ENCODE data around the gene RIMS4. TPM values are rescaled to one million over a fixed set of nuclear protein-coding genes. Genes with fewer than 3 reads are reported as not detected.

The RIMS4 gene
- total RNA-seq, 4 donors from 2014 or later: 1.2 to 2.6 (median 1.9) TPM

DNA sequence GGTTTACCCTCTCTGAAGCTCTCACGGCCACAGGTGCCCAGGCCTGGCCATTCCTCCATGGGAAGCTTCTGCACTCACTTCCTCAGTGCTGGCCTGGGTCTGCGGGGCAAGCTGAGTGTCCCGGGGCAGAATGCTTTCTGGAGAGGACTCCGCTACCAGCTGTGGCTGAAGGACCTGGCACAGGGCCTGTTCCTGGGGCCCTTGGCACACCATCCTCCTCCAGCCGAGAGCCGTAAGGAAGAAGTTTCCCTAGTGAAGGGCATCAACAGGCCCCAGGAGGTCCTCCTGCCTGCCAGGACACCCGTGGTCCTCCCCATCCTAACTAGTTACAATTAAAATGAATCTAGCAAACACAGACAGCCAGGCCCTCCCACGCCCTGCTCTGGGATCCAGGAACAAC, 78.7 kb downstream of the RIMS4 start:
- no peak for DNase-seq (ENCODE audit: extremely low spot score)
- no peak overlapping the region for H3K4me3 ChIP-seq
- WGBS: 76% methylated on average over 8 of the region's 8 CpGs
- H3K9me3 ChIP-seq: no peaks in the 10 kb centered on the region
- no peaks in the 10 kb centered on the region for H3K27me3 ChIP-seq
- H3K27ac ChIP-seq (replicated peaks in 1 of 4): peak overlapping the region; percentile 28 to 78 (median 55)
- peaks cover 0 to 4% (median 0%) of the 10 kb centered on the region in 4 donors for H3K36me3 ChIP-seq
- no peak for TF ChIP-seq POLR2A (IDR thresholded peaks at IDR 0.05; ENCODE audit: low read depth)
- no peak for TF ChIP-seq EP300 (IDR thresholded peaks at IDR 0.05)
- TF ChIP-seq, protein P1, sequence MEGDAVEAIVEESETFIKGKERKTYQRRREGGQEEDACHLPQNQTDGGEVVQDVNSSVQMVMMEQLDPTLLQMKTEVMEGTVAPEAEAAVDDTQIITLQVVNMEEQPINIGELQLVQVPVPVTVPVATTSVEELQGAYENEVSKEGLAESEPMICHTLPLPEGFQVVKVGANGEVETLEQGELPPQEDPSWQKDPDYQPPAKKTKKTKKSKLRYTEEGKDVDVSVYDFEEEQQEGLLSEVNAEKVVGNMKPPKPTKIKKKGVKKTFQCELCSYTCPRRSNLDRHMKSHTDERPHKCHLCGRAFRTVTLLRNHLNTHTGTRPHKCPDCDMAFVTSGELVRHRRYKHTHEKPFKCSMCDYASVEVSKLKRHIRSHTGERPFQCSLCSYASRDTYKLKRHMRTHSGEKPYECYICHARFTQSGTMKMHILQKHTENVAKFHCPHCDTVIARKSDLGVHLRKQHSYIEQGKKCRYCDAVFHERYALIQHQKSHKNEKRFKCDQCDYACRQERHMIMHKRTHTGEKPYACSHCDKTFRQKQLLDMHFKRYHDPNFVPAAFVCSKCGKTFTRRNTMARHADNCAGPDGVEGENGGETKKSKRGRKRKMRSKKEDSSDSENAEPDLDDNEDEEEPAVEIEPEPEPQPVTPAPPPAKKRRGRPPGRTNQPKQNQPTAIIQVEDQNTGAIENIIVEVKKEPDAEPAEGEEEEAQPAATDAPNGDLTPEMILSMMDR (IDR thresholded peaks at IDR 0.05): no peak
- peak in 1 of 2 donors; percentile 15 for TF ChIP-seq POLR2AphosphoS5 (IDR thresholded peaks at IDR 0.05)
- intact Hi-C loops (cut with DNase I): loop anchor here (2.0 to 10.0 kb wide), 3 partner anchors 47 to 347 kb away; no protein-coding TSS in a partner anchor
- H3K4me1 ChIP-seq: peaks cover 40 to 87% (median 61%) of the 10 kb centered on the region in 4 donors

DNA sequence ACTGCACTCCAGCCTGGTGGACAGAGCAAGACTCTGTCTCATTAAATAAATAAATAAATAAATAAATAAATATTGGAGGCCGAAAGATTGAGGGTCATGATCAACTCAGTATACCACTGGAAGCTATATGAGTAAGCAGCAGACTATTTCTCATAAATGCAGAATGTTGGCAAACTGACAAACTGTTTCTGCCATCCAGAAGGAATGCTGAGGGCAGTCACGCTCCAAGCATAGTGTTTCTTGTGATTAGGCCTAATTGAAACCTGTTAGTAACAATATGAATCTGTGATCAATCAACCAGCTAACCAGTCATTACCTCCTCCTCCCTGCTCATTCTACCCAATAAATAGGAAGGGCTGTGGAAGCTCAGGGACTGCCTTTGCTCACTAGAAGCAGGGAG, 79.9 kb downstream of the RIMS4 start:
- Histone ChIP-seq H3K27me3 (no peaks in the 10 kb centered on the region), H3K9me3 (no peaks in the 10 kb centered on the region), H3K27ac (replicated peaks in 1 of 4) (peak overlapping the region; percentile 27 to 78 (median 50)), H3K36me3 (peaks cover 0 to 8% (median 0%) of the 10 kb centered on the region in 4 donors), H3K4me1 (peaks cover 39 to 83% (median 59%) of the 10 kb centered on the region in 4 donors), H3K4me3 (no peak overlapping the region)
- TF ChIP-seq POLR2AphosphoS5 (IDR thresholded peaks at IDR 0.05): peak in 1 of 2 donors; percentile 36
- TF ChIP-seq EP300 (IDR thresholded peaks at IDR 0.05): no peak
- TF ChIP-seq POLR2A (IDR thresholded peaks at IDR 0.05; ENCODE audit: low read depth): no peak
- TF ChIP-seq, protein P1 (IDR thresholded peaks at IDR 0.05): no peak
- DNase-seq (ENCODE audit: extremely low spot score): no peak
- 76% methylated on average over 2 of the region's 2 CpGs for WGBS
- intact Hi-C loops (cut with DNase I): loop anchor here (10.0 kb wide), 2 partner anchors 116 to 346 kb away; no protein-coding TSS in a partner anchor

DNA sequence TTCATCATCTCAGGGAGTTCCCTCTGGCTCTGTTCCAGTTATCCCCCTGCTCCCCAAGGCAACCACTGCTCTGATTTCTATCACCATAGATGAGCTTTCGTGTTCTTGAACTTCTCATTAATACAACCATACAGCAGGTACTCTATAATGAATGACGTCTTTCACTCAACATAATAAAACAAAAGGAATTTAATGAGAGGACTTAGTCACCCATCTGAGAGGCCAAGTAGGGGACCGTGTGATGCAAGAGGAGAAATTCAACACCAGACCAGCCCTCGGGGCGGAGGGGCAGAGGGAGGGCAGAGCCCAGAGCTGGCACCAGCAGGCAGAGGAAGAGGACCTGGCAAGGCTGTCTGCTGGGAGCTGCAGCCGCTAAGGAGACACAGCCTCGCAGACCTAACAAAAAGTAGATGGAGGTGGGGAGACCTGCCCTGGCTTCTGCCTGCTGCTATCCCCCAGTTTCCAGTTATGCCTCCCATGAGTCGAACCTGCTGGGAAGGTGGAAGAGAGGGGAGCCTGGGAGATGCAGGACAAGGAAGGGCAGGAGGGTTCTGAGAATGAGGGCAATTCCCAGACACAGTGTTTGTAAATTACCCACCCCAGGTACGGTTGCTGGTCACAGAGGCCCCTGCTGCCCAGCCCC, 81.4 kb downstream of the RIMS4 start:
- peak overlapping the region in 1 of 4 donors; percentile 25 for H3K4me3 ChIP-seq
- WGBS: 26% methylated on average over 8 of the region's 9 CpGs
- TF ChIP-seq POLR2AphosphoS5 (IDR thresholded peaks at IDR 0.05) (peak; percentile 59 to 92), POLR2A (IDR thresholded peaks at IDR 0.05; ENCODE audit: low read depth) (no peak), EP300 (IDR thresholded peaks at IDR 0.05) (no peak)
- TF ChIP-seq, protein P1 (IDR thresholded peaks at IDR 0.05): no peak
- H3K27ac ChIP-seq (replicated peaks in 1 of 4): peak overlapping the region; percentile 44 to 78 (median 54)
- peaks cover 36 to 77% (median 55%) of the 10 kb centered on the region in 4 donors for H3K4me1 ChIP-seq
- peaks cover 0 to 17% (median 4%) of the 10 kb centered on the region in 4 donors for H3K36me3 ChIP-seq
- H3K27me3 ChIP-seq: no peaks in the 10 kb centered on the region
- DNase-seq (ENCODE audit: extremely low spot score): no peak
- intact Hi-C loops (cut with DNase I): no loop called here
- no peaks in the 10 kb centered on the region for H3K9me3 ChIP-seq

DNA sequence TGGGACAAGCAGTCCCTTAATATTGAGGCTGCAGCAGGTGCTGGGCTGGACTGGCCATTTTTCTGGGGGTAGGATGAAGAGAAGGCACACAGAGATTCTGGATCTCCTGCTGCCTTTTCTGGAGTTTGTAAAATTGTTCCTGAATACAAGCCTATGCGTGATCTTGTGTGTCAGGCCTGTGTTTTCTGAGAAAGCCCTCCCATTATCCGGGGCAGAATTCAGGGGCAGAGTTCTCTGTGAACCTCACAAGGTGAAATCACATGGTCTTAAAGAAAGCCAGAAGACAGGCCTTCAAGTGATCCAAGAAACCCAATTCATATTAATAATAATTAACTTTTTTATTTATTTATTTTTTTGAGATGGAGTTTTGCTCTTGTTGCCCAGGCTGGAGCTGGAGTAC, 82.7 kb downstream of the RIMS4 start:
- Histone ChIP-seq H3K36me3 (peaks cover 0 to 22% (median 7%) of the 10 kb centered on the region in 4 donors), H3K9me3 (no peaks in the 10 kb centered on the region), H3K27me3 (no peaks in the 10 kb centered on the region), H3K4me3 (no peak overlapping the region), H3K27ac (replicated peaks in 1 of 4) (peak overlapping the region; percentile 31 to 78 (median 56)), H3K4me1 (peaks cover 29 to 66% (median 43%) of the 10 kb centered on the region in 4 donors)
- 63% methylated on average over 2 of the region's 2 CpGs for WGBS
- no peak for TF ChIP-seq POLR2AphosphoS5 (IDR thresholded peaks at IDR 0.05)
- TF ChIP-seq, protein P1 (IDR thresholded peaks at IDR 0.05): no peak
- TF ChIP-seq POLR2A (IDR thresholded peaks at IDR 0.05; ENCODE audit: low read depth): no peak
- TF ChIP-seq EP300 (IDR thresholded peaks at IDR 0.05): no peak
- DNase-seq (ENCODE audit: extremely low spot score): no peak
- intact Hi-C loops (cut with DNase I): no loop called here
